GM18868 (cell line): Measurements from ENCODE around the gene TMEM94.

ENCODE experiments used
- ATAC-seq: cut with Tn5 transposase; IDR thresholded peaks from one replicate; pipeline ENCODE4 v1.9.1; 2021; ENCODE audit warnings: mild to moderate bottlenecking, moderate library complexity; ENCODE audit not compliant: unreplicated experiment

The TMEM94 gene

GRCh38 chr17:75494326-75494877 lies 38.0 kb downstream of the TMEM94 start:
- ATAC-seq: no peak

- ATAC-seq: no peak
Observed at GRCh38 chr17:75496005-75496404, 39.6 kb downstream of the TMEM94 start.

GRCh38 chr17:75498039-75498725 lies 41.7 kb downstream of the TMEM94 start:
- no peak for ATAC-seq

- no peak for ATAC-seq
Observed at GRCh38 chr17:75498726-75499213, 42.3 kb downstream of the TMEM94 start.

GRCh38 chr17:75499313-75500022 lies 43.0 kb downstream of the TMEM94 start:
- ATAC-seq: no peak

- ATAC-seq: no peak
Observed at GRCh38 chr17:75500419-75501216, 44.2 kb downstream of the TMEM94 start.

- ATAC-seq: no peak
Observed at GRCh38 chr17:75501378-75502071, 45.1 kb downstream of the TMEM94 start.

- no peak for ATAC-seq
Observed at GRCh38 chr17:75502072-75502720, 45.8 kb downstream of the TMEM94 start.

- no peak for ATAC-seq
Observed at GRCh38 chr17:75502721-75503329, 46.4 kb downstream of the TMEM94 start.

- no peak for ATAC-seq
Observed at GRCh38 chr17:75503337-75503950, 47.0 kb downstream of the TMEM94 start.

- no peak for ATAC-seq
Observed at GRCh38 chr17:75503976-75504346, 47.5 kb downstream of the TMEM94 start.

- no peak for ATAC-seq
Observed at GRCh38 chr17:75504347-75505151, 48.1 kb downstream of the TMEM94 start.

GRCh38 chr17:75505152-75505409 lies 48.6 kb downstream of the TMEM94 start:
- no peak for ATAC-seq

GRCh38 chr17:75505640-75506039 lies 49.2 kb downstream of the TMEM94 start:
- no peak for ATAC-seq

GRCh38 chr17:75506134-75506533 lies 49.7 kb downstream of the TMEM94 start:
- no peak for ATAC-seq

GRCh38 chr17:75506888-75507287 lies 50.5 kb downstream of the TMEM94 start:
- no peak for ATAC-seq

GRCh38 chr17:75507733-75508719 lies 51.6 kb downstream of the TMEM94 start:
- ATAC-seq: no peak

GRCh38 chr17:75508931-75509361 lies 52.5 kb downstream of the TMEM94 start:
- no peak for ATAC-seq
